Measurements from ENCODE around the gene GPR180. TPM values are rescaled to one million over a fixed set of nuclear protein-coding genes. Genes with fewer than 3 reads are reported as not detected.
A peak's percentile ranks its signal among the peaks of the same experiment; 100 is the strongest.

The GPR180 gene
- total RNA-seq, 1 experiment from 2014 or later: 5.0 TPM

GRCh38 chr13:94660695-94661326 is 59.2 kb downstream of the GPR180 start:
- no peak overlapping the region for H3K27ac Mint-ChIP-seq
- ChIA-PET CTCF (interaction anchor here (0.5 to 3.5 kb wide), 27 partner anchors 9 to 744 kb away, joined by 3 to 33 read pairs (median 4); partner anchors contain the start of gene SOX21), POLR2A (interaction anchor here (1.2 kb wide), 1 partner anchor 59 kb away, joined by 3 read pairs; the partner anchor contains the start of gene GPR180)
- peaks cover 5% of the 10 kb centered on the region for H3K36me3 Mint-ChIP-seq
- DNase-seq (ENCODE audit: low spot score) (no peak), ATAC-seq (peak; percentile 62)
- H3K4me1 Mint-ChIP-seq: peaks cover 38% of the 10 kb centered on the region
- peaks cover 5% of the 10 kb centered on the region for H3K9me3 Mint-ChIP-seq
- H3K27me3 Mint-ChIP-seq (ENCODE audit: low read depth): peaks cover 5% of the 10 kb centered on the region
- 0 out of 2 replicates have a peak, but pooled peaks have one; percentile 22 for TF ChIP-seq CTCF (IDR thresholded peaks at IDR 0.05)
- TF ChIP-seq HMGA2 (CRISPR knock-in tag; IDR thresholded peaks at IDR 0.05): no peak
- H3K4me3 Mint-ChIP-seq: no peak overlapping the region

GRCh38 chr13:94661406-94661805 is 59.7 kb downstream of the GPR180 start:
- H3K4me3 Mint-ChIP-seq: no peak overlapping the region
- H3K4me1 Mint-ChIP-seq: peaks cover 38% of the 10 kb centered on the region
- POLR2A ChIA-PET: interaction anchor here (1.2 kb wide), 1 partner anchor 60 kb away, joined by 3 read pairs; the partner anchor contains the start of gene GPR180

DNA sequence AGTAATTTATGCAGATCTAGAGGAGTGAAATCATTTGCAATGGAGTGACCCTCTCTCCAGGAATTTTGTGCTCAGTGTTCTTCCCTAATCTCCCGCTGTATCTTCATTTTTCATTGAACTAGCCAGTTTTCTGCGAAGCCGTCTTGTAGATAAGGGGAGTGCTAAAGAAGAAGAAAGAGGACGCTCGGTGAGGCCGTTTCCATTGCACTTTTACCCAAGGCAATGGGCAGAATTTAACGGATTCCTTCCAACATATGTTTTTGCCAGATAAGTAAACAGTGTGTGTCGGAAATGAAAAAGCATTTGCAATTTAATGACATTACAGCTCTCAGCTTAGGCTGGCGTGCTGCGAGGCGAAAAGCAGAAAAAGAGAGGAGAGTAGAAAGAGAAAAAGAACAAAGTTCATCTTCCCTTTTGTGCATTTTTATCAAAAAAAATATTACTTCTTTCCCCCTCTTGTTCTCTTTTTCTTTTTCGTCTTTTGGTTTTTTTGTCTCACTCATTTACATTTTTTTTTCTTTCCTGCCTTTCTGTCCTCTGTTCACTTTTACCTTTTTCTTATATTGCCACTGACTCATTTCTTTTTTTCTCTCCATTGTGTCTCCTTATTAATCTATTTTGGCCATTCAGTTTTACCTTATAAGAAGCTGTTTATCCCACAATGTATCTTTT is 60.8 kb downstream of the GPR180 start:
- peaks cover 5% of the 10 kb centered on the region for H3K27me3 Mint-ChIP-seq (ENCODE audit: low read depth)

More at GRCh38 chr13:94661406-94661805, 59.7 kb downstream of the GPR180 start:
- Mint-ChIP-seq H3K9me3 (no peaks in the 10 kb centered on the region; the same call in 1 of the 2 replicates), H3K36me3 (no peaks in the 10 kb centered on the region), H3K27me3 (ENCODE audit: low read depth) (peaks cover 5% of the 10 kb centered on the region), H3K27ac (no peak overlapping the region)
- CTCF ChIA-PET: interaction anchor here (0.5 to 3.5 kb wide), 28 partner anchors 9 to 743 kb away, joined by 3 to 33 read pairs (median 4); partner anchors contain the start of gene SOX21
- ATAC-seq: no peak
- TF ChIP-seq, protein P1, sequence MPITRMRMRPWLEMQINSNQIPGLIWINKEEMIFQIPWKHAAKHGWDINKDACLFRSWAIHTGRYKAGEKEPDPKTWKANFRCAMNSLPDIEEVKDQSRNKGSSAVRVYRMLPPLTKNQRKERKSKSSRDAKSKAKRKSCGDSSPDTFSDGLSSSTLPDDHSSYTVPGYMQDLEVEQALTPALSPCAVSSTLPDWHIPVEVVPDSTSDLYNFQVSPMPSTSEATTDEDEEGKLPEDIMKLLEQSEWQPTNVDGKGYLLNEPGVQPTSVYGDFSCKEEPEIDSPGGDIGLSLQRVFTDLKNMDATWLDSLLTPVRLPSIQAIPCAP (CRISPR knock-in tag; IDR thresholded peaks at IDR 0.05): no peak
- TF ChIP-seq HMGA2 (CRISPR knock-in tag; IDR thresholded peaks at IDR 0.05) (no peak), ELF4 (CRISPR knock-in tag; IDR thresholded peaks at IDR 0.05; ENCODE audit: low read depth) (no peak), GABPB1 (CRISPR knock-in tag; IDR thresholded peaks at IDR 0.05) (no peak), RORB (CRISPR knock-in tag; IDR thresholded peaks at IDR 0.05) (no peak), MYBL2 (CRISPR knock-in tag; IDR thresholded peaks at IDR 0.05) (no peak)
- TF ChIP-seq, protein P2, sequence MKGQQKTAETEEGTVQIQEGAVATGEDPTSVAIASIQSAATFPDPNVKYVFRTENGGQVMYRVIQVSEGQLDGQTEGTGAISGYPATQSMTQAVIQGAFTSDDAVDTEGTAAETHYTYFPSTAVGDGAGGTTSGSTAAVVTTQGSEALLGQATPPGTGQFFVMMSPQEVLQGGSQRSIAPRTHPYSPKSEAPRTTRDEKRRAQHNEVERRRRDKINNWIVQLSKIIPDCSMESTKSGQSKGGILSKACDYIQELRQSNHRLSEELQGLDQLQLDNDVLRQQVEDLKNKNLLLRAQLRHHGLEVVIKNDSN (CRISPR knock-in tag; IDR thresholded peaks at IDR 0.05): no peak
- TF ChIP-seq, protein P3, sequence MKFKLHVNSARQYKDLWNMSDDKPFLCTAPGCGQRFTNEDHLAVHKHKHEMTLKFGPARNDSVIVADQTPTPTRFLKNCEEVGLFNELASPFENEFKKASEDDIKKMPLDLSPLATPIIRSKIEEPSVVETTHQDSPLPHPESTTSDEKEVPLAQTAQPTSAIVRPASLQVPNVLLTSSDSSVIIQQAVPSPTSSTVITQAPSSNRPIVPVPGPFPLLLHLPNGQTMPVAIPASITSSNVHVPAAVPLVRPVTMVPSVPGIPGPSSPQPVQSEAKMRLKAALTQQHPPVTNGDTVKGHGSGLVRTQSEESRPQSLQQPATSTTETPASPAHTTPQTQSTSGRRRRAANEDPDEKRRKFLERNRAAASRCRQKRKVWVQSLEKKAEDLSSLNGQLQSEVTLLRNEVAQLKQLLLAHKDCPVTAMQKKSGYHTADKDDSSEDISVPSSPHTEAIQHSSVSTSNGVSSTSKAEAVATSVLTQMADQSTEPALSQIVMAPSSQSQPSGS (CRISPR knock-in tag; IDR thresholded peaks at IDR 0.05; ENCODE audit: borderline replicate concordance, low read depth): no peak
- no peak for DNase-seq (ENCODE audit: low spot score)

More for the DNA sequence above, 60.8 kb downstream of the GPR180 start:
- ChIA-PET CTCF (interaction anchor here (1.2 to 3.5 kb wide), 5 partner anchors 11 to 742 kb away, joined by 3 to 33 read pairs (median 6); partner anchors contain the start of gene SOX21), POLR2A (interaction anchor here (0.6 kb wide), 1 partner anchor 14 kb away, joined by 3 read pairs; no protein-coding TSS in a partner anchor)
- Mint-ChIP-seq H3K36me3 (no peaks in the 10 kb centered on the region), H3K27ac (no peak overlapping the region), H3K4me3 (no peak overlapping the region; the same call in 1 of the 2 replicates), H3K9me3 (no peaks in the 10 kb centered on the region), H3K4me1 (peaks cover 36% of the 10 kb centered on the region)
- TF ChIP-seq NR1H2 (CRISPR knock-in tag; IDR thresholded peaks at IDR 0.05) (no peak), NFE2L1 (CRISPR knock-in tag; IDR thresholded peaks at IDR 0.05) (no peak), NR3C1 (CRISPR knock-in tag; conservative IDR thresholded peaks at IDR 0.05; ENCODE audit: low read depth) (no peak), GABPB1 (CRISPR knock-in tag; IDR thresholded peaks at IDR 0.05) (no peak), NFATC4 (CRISPR knock-in tag; IDR thresholded peaks at IDR 0.05) (no peak), PRDM15 (CRISPR knock-in tag; IDR thresholded peaks at IDR 0.05) (no peak)
- TF ChIP-seq, protein P4, sequence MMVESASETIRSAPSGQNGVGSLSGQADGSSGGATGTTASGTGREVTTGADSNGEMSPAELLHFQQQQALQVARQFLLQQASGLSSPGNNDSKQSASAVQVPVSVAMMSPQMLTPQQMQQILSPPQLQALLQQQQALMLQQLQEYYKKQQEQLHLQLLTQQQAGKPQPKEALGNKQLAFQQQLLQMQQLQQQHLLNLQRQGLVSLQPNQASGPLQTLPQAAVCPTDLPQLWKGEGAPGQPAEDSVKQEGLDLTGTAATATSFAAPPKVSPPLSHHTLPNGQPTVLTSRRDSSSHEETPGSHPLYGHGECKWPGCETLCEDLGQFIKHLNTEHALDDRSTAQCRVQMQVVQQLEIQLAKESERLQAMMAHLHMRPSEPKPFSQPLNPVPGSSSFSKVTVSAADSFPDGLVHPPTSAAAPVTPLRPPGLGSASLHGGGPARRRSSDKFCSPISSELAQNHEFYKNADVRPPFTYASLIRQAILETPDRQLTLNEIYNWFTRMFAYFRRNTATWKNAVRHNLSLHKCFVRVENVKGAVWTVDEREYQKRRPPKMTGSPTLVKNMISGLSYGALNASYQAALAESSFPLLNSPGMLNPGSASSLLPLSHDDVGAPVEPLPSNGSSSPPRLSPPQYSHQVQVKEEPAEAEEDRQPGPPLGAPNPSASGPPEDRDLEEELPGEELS (CRISPR knock-in tag; IDR thresholded peaks at IDR 0.05): no peak
- ATAC-seq (no peak), DNase-seq (ENCODE audit: low spot score) (no peak)

Measured in WTC11 (cell line).